Endothelial cell (in vitro differentiated cells): ENCODE measurements around the gene CDHR2. TPM values are rescaled to one million over a fixed set of nuclear protein-coding genes. Genes with fewer than 3 reads are reported as not detected.

Experiments
- DNase-seq: peaks from one replicate; pipeline ENCODE4 v3.0.0; 2021; ENCODE audit warnings: low spot score
- H3K27ac Mint-ChIP-seq: one replicate; pipeline ENCODE4 v1.8.0; 2021; ENCODE audit warnings: mixed read lengths, inconsistent platforms; ENCODE audit not compliant: unreplicated experiment
- H3K27me3 Mint-ChIP-seq: one replicate; pipeline ENCODE4 v1.8.0; 2021; ENCODE audit warnings: mild to moderate bottlenecking, moderate library complexity, mixed read lengths, inconsistent platforms; ENCODE audit not compliant: unreplicated experiment
- H3K36me3 Mint-ChIP-seq: one replicate; pipeline ENCODE4 v1.8.0; 2021; ENCODE audit warnings: mild to moderate bottlenecking, low read depth, mixed read lengths, inconsistent platforms; ENCODE audit not compliant: unreplicated experiment
- H3K4me1 Mint-ChIP-seq: one replicate; pipeline ENCODE4 v1.8.0; 2021; ENCODE audit warnings: mild to moderate bottlenecking, mixed read lengths, inconsistent platforms; ENCODE audit not compliant: unreplicated experiment
- H3K4me3 Mint-ChIP-seq: one replicate; pipeline ENCODE4 v1.8.0; 2021; ENCODE audit warnings: mild to moderate bottlenecking, mixed read lengths, inconsistent platforms; ENCODE audit not compliant: unreplicated experiment
- H3K9me3 Mint-ChIP-seq: one replicate; pipeline ENCODE4 v1.8.0; 2021; ENCODE audit warnings: mixed read lengths, inconsistent platforms; ENCODE audit not compliant: unreplicated experiment
- total RNA-seq: library from RNA; stranded (reverse); fragmentation: NEBNext Ultra II Directional; extraction: Animal tissue kit (Norgen Biotek cat#: 25700); gene quantifications from one replicate; pipeline ENCODE4 v1.2.1, GENCODE V29; 2021; ENCODE audit not compliant: unreplicated experiment
- TF ChIP-seq, protein P1 (sequence below): fragments of 200-600 bp; sonication (generic); IDR thresholded peaks from one replicate; pipeline ENCODE4 v1.5.0; 2021; ENCODE audit warnings: antibody characterized with exemption; ENCODE audit not compliant: unreplicated experiment

The CDHR2 gene
- total RNA-seq, 1 donor from 2014 or later: 0.85 TPM

DNA sequence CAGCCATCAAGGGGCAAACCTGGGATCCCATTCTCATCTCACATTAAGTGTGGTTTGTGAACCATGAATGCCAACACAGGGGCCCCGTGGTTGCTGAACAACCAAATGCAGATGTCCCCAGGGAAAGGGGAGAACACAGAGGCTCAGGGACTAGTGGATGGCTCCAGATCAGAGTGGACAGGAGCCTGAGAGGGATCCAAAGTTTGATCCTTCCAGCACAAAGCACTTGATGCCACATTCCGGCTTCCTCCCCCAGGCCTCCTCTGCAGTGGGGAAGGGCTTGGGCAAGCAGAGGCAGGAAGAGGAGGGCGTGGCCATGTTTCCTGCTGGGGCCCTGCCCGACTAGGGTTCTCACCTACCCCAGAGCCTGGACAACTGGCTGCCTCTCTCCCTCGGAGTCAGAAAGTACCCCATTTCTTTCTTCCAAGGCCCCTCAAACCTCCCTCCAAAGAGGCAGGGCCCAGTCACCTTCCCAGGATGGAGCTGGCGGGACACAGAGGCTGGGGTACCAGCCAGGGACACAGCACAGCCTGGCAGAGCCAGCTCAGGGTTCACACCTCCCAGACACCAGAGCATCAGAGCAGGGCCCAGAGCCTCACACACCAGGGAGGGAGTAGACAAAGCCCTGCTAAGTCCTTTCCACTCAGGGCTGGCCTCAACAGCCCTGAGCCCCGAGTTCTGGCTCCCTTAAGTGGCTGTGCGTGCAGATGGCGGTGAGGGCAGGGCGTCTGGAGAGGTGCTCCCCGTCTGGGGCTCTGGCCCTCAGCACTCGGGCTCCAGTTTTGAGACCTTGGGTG, 7.6 kb upstream of the CDHR2 start:
- Mint-ChIP-seq H3K27me3 (peaks cover 21% of the 10 kb centered on the region), H3K4me1 (peaks cover 40% of the 10 kb centered on the region), H3K4me3 (peak overlapping the region; percentile 87), H3K9me3 (no peaks in the 10 kb centered on the region), H3K27ac (peak overlapping the region; percentile 54), H3K36me3 (peaks cover 4% of the 10 kb centered on the region)
- TF ChIP-seq, protein P1, sequence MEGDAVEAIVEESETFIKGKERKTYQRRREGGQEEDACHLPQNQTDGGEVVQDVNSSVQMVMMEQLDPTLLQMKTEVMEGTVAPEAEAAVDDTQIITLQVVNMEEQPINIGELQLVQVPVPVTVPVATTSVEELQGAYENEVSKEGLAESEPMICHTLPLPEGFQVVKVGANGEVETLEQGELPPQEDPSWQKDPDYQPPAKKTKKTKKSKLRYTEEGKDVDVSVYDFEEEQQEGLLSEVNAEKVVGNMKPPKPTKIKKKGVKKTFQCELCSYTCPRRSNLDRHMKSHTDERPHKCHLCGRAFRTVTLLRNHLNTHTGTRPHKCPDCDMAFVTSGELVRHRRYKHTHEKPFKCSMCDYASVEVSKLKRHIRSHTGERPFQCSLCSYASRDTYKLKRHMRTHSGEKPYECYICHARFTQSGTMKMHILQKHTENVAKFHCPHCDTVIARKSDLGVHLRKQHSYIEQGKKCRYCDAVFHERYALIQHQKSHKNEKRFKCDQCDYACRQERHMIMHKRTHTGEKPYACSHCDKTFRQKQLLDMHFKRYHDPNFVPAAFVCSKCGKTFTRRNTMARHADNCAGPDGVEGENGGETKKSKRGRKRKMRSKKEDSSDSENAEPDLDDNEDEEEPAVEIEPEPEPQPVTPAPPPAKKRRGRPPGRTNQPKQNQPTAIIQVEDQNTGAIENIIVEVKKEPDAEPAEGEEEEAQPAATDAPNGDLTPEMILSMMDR: no peak
- peak; percentile 61 for DNase-seq

DNA sequence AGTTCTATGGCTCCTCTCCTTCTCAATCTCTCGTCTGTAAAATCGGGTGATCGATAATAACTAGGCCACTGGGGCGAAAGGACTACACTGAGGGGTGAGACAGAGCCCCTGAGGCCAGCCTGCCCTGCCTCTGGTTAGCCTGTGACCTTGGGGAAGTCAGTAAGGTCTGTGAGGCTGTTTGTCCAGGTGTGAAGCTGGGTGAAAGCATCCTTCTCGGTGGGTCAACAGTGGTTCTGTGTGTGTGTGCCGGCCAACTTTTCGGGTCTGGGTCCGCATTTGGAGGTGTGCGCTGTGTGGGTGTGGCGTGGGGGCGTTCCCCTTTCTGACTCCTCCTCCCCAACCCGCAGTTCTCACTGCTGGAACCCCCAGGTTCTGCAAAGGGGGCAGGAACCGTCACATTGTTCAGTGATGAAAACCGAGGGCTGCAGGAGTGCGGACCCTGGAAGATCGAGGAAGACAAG, 7.0 kb upstream of the CDHR2 start:
- H3K27me3 Mint-ChIP-seq: peaks cover 21% of the 10 kb centered on the region
- TF ChIP-seq, protein P1: no peak
- peaks cover 4% of the 10 kb centered on the region for H3K36me3 Mint-ChIP-seq
- peak overlapping the region; percentile 54 for H3K27ac Mint-ChIP-seq
- H3K9me3 Mint-ChIP-seq: no peaks in the 10 kb centered on the region
- DNase-seq: no peak
- H3K4me1 Mint-ChIP-seq: peaks cover 40% of the 10 kb centered on the region
- H3K4me3 Mint-ChIP-seq: peak overlapping the region; percentile 87

DNA sequence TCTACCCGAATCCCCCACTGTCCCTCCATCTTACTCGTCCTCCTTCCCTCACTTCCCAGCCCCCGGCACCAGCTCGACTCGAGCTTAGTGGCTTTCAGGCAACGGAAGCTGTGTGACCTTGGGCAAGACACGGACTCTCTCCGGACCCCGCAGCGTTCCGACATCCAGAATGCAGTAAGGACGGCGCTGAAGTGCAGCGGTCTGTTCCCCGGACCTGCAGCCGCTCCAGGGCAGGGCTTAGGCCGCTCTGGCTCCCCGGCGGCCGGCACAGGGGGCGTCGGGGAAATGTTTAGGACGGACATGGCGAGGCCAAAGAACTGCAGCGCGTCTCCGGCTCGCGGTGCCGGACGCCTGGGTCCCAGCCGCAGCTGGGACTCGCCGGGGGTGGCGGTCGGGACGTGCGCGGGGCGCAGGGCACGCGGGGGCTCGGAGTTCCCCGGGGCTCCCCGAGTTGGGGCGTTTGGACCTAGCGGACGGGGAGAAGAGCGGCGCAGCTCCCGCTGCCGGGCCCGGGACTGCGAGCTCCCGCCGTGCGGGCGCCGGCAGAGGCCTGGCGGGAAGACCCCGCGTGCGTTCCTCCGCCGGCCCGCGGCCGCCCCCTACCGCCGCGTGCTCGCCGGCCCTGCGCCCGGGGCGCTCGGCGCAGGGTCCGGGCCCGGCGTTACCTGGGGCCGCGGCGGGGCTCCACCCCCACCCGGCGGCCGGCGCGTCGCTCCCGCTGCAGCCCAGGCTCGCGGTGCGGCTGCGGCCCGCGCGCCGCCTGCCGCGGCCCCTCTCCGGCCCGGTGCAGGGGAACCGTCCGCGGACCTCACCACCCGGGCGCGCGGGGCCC, 6.3 kb upstream of the CDHR2 start:
- no peak overlapping the region for H3K27ac Mint-ChIP-seq
- TF ChIP-seq, protein P1: no peak
- peaks cover 4% of the 10 kb centered on the region for H3K36me3 Mint-ChIP-seq
- peak; percentile 40 for DNase-seq
- peaks cover 16% of the 10 kb centered on the region for H3K27me3 Mint-ChIP-seq
- H3K9me3 Mint-ChIP-seq: no peaks in the 10 kb centered on the region
- H3K4me3 Mint-ChIP-seq: peak overlapping the region; percentile 87
- peaks cover 35% of the 10 kb centered on the region for H3K4me1 Mint-ChIP-seq

DNA sequence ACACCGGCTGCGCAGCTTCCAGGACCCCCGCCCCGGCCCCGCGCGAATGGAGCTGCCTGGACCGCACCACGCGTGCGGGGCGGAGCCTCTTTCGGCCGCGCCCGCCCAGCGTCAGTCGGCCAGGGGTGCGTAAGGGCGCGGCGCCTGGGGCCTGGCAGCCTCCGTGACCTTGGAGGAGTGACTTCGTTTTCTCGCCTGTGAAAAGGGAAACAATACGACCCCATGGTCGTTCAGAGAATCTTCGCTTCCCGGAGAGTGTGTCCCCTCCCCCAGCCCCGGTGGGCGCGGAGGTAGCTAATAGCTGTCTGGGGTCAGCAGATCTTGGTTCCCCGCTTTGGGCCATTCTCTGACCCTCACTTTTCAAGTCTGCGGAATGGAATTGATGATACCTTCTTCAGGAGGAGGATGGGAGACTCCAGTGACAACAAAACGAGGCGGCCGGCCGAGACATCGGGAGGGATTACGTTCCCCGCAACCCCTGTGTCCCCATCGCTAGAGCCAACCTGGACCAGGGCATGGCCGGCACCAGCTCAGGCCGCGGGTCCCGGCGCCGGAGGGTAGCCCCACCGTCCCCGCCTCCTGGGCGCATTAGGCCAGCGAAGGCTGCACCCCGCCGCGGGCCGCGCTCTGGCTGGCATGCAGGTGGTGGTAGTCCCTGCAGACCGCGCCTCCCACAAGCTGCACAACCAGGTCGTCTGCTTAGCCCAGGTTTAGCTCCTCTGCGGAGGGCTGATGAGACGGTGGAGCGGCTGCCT, 5.5 kb upstream of the CDHR2 start:
- Mint-ChIP-seq H3K27me3 (peaks cover 15% of the 10 kb centered on the region), H3K4me3 (peak overlapping the region; percentile 91), H3K9me3 (no peaks in the 10 kb centered on the region), H3K36me3 (peaks cover 4% of the 10 kb centered on the region), H3K4me1 (peaks cover 28% of the 10 kb centered on the region), H3K27ac (no peak overlapping the region)
- TF ChIP-seq, protein P1: no peak
- DNase-seq: no peak
